Measurements from ENCODE around the gene MRPL57. TPM values are rescaled to one million over a fixed set of nuclear protein-coding genes. Genes with fewer than 3 reads are reported as not detected.
"Not testable (repeated sequence)": the region's sequence is repeated elsewhere in the genome, so short reads cannot be mapped to it uniquely, and the experiment has no call there.

MRPL57 gene
- total RNA-seq, 2 experiments from 2014 or later = 26.1 to 26.8 TPM

DNA sequence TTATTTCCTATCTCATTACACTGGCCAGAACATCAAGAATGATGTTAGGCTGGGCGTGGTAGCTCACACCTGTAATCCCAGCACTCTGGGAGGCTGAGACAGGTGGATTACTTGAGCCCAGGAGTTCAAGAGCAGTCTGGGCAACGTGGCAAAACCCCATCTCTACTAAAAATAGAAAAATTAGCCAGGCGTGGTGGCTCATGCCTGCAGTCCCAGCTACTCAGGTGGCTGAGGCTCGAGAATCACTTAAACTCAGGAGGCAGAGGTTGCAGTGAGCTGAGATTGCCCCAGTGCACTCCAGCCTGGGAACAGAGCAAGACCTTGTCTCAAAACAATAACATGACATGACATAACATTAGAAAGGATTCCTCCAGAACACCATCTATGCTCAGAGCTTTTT, 10.9 kb upstream of the MRPL57 start:
- not testable (repeated sequence) for H3K27me3 Mint-ChIP-seq, DNase-seq, H3K4me3 Mint-ChIP-seq, H3K4me1 Mint-ChIP-seq, H3K9me3 Mint-ChIP-seq, H3K27ac Mint-ChIP-seq
- H3K36me3 Mint-ChIP-seq = peaks cover 27% of the 10 kb centered on the region

DNA sequence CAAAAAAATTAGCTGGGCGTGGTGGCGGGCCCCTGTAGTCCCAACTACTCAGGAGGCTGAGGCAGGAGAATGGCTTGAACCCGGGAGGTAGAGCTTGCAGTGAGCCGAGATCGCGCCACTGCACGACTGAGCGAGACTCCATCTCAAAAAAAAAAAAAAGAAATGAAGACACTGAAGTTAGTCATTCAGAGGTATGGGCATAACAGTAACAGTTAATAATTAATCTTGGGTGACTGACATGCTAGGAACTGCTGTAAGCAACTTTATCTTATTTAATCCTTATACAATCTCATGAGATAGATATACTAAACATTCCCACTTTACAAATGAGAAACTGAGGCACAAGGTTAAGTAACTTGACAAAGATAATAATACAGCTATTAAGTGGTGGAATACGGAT, 5.0 kb upstream of the MRPL57 start:
- no peak for DNase-seq
- Mint-ChIP-seq H3K27ac (no peak overlapping the region), H3K9me3 (no peaks in the 10 kb centered on the region), H3K27me3 (no peaks in the 10 kb centered on the region), H3K4me1 (peaks cover 7% of the 10 kb centered on the region), H3K36me3 (peaks cover 48% of the 10 kb centered on the region), H3K4me3 (no peak overlapping the region)

DNA sequence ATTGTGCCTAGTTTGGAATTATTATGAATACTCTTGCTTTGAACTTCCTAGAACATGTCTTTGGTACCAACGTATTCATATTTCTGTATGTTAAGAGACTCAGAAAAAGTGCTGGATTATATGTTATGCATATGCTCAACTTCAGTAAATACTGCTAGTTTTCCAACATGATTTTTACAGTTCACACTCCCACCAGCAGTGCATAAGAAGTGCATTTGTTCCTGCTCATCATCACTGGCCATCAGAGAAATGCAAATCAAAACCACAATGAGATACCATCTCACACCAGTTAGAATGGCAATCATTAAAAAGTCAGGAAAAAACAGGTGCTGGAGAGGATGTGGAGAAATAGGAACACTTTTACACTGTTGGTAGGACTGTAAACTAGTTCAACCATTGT, 2.7 kb upstream of the MRPL57 start:
- Mint-ChIP-seq H3K4me1 (peaks cover 10% of the 10 kb centered on the region), H3K36me3 (peaks cover 55% of the 10 kb centered on the region)
- not testable (repeated sequence) for H3K27me3 Mint-ChIP-seq, DNase-seq, H3K27ac Mint-ChIP-seq, H3K9me3 Mint-ChIP-seq, H3K4me3 Mint-ChIP-seq

DNA sequence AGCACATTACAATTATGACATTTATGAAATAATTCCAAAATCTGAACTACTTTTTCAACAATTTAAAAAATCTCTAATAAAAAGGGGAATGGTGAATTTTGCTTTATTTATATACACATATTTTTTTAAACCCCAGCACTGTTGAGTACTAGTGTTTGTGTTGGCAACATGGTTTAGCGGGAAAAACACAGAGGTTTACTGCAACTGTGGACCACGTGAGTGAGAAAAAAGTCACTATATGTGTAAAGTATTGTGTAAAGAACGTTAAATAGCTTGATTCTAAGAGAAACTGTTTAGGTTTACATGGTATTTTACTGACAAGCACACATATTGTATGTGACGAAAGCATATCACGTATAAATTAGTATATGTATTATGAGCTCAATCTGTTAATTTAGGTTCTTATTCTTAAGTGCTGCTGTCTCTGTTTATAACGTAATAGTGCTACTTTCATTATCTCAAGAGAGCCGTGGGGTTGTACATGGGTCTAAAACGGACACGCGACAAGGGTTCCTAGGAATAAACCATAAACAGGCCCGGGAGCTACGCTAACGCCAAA, 723 bp upstream of the MRPL57 start:
- no peak for DNase-seq
- Mint-ChIP-seq H3K9me3 (no peaks in the 10 kb centered on the region), H3K27ac (peak overlapping the region; percentile 97), H3K4me3 (peak overlapping the region; percentile 96), H3K36me3 (peaks cover 43% of the 10 kb centered on the region), H3K27me3 (no peaks in the 10 kb centered on the region), H3K4me1 (peaks cover 15% of the 10 kb centered on the region)

DNA sequence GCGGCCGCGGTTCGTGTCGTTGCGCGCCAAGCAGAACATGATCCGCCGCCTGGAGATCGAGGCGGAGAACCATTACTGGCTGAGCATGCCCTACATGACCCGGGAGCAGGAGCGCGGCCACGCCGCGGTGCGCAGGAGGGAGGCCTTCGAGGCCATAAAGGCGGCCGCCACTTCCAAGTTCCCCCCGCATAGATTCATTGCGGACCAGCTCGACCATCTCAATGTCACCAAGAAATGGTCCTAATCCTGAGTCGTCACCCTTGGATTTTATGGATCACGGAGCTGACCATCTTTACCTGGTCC, 475 bp downstream of the MRPL57 start:
- DNase-seq = no peak
- Mint-ChIP-seq H3K27ac (peak overlapping the region; percentile 97), H3K27me3 (no peaks in the 10 kb centered on the region), H3K9me3 (no peaks in the 10 kb centered on the region), H3K36me3 (peaks cover 34% of the 10 kb centered on the region), H3K4me1 (peaks cover 15% of the 10 kb centered on the region), H3K4me3 (peak overlapping the region; percentile 96)

DNA sequence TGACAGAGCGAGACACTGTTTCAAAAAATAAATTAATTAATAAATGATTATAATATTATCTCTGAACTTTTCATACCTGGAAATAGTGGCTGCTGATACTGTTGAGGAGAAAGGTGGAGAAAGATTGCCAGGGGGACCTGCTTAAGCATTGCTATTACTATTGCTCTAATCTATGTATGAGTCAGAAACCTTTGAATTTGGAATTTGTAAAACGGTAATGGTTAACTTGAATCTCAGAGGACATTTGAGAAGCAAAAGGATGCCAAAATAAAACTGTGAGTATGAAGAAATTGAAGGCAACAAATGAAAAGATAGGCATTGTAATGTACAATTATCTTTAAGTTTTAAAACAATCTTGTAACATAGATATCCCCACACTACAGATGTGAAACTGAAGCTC, 5.2 kb downstream of the MRPL57 start:
- H3K4me1 Mint-ChIP-seq = peaks cover 9% of the 10 kb centered on the region

DNA sequence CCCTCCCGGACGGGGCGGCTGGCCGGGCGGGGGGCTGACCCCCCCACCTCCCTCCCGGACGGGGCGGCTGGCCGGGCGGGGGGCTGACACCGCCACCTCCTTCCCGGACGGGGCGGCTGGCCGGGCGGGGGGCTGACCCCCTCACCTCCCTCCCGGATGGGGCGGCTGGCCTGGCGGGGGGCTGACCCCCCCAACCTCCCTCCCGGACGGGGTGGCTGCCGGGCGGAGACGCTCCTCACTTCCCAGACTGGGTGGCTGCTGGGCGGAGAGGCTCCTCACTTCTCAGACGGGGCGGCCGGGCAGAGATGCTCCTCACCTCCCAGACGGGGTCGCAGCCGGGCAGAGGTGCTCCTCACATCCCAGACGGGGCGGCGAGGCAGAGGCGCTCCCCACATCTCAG, 10.0 kb downstream of the MRPL57 start:
- not testable (repeated sequence) for H3K27ac Mint-ChIP-seq, H3K9me3 Mint-ChIP-seq, H3K4me3 Mint-ChIP-seq, H3K27me3 Mint-ChIP-seq, H3K4me1 Mint-ChIP-seq, H3K36me3 Mint-ChIP-seq, DNase-seq

More for the DNA sequence above, 5.2 kb downstream of the MRPL57 start:
- Mint-ChIP-seq H3K4me3 (no peak overlapping the region), H3K9me3 (no peaks in the 10 kb centered on the region), H3K36me3 (peaks cover 18% of the 10 kb centered on the region), H3K27me3 (no peaks in the 10 kb centered on the region), H3K27ac (no peak overlapping the region)
- no peak for DNase-seq

DNA sequence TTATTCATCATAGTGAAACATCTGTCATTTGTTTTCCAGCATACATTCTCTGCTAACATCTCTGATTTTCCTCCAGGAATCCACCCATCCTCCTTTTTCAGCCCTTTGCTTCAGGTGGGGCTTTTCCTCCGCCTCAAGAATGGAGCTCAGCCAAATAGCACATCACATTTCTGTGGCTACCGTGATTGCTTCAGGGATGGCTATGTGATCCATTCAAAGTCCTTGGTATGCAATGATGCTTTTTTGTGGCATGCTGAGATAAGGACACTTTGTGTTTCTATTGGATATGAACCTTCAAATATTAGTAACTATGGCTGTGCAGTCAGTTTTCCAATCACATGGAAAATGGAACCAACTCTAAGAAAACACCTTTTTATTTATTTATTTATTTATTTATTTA, 18.3 kb downstream of the MRPL57 start:
- DNase-seq, H3K36me3 Mint-ChIP-seq, H3K27me3 Mint-ChIP-seq, H3K4me3 Mint-ChIP-seq, H3K9me3 Mint-ChIP-seq, H3K27ac Mint-ChIP-seq, H3K4me1 Mint-ChIP-seq: not testable (repeated sequence)

DNA sequence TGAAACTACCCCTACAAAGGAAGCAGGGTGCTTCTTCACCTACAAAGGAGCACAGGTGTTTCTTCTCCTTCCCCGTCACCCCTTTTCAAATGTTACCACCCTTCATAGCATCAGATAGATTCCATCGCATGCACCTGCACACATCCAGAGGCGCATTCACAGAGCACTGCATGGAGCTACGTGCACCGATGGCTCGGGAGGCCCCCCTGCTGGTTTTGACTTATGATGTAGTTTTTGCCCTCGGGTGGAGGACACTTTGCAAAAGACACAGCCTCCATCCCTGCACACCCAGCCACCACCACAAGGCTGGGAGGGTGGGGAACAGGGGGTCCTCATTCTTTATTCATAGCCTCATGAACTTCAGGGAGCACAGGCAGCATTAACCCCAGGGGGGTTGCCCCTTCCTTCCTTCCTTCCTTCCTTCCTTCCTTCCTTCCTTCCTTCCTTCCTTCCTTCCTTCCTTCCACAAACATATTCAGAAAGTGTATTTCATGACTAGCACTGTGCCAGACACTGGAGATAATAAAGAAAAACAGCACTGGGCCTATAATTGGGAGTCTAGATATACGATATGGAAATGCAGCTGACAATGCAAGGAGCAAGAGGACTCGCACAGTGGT, 21.3 kb downstream of the MRPL57 start:
- peaks cover 11% of the 10 kb centered on the region for H3K9me3 Mint-ChIP-seq
- not testable (repeated sequence) for DNase-seq, H3K4me1 Mint-ChIP-seq, H3K27ac Mint-ChIP-seq, H3K27me3 Mint-ChIP-seq, H3K36me3 Mint-ChIP-seq, H3K4me3 Mint-ChIP-seq

DNA sequence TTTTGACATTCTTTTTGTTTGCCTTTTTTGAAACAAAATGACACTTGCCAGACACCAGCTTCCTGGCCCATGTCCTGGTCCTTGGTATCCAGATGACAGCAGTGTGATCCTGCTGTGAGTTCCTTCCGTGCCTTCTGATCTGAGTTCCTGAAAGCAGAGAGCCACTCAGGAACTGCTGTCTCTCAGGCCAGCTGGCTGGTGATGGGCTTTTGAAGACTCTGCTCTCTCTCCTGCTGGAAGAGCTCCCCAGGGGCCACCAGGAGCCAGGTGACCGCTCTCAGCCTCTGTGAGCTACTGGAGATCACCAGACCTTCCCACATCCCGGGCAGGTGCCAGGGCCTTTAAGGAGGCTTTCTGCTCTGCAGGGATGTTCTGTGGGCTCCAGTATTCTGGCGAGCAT, 21.9 kb downstream of the MRPL57 start:
- not testable (repeated sequence) for H3K36me3 Mint-ChIP-seq, H3K27me3 Mint-ChIP-seq, H3K27ac Mint-ChIP-seq, H3K4me1 Mint-ChIP-seq, DNase-seq, H3K4me3 Mint-ChIP-seq
- H3K9me3 Mint-ChIP-seq = peaks cover 11% of the 10 kb centered on the region

DNA sequence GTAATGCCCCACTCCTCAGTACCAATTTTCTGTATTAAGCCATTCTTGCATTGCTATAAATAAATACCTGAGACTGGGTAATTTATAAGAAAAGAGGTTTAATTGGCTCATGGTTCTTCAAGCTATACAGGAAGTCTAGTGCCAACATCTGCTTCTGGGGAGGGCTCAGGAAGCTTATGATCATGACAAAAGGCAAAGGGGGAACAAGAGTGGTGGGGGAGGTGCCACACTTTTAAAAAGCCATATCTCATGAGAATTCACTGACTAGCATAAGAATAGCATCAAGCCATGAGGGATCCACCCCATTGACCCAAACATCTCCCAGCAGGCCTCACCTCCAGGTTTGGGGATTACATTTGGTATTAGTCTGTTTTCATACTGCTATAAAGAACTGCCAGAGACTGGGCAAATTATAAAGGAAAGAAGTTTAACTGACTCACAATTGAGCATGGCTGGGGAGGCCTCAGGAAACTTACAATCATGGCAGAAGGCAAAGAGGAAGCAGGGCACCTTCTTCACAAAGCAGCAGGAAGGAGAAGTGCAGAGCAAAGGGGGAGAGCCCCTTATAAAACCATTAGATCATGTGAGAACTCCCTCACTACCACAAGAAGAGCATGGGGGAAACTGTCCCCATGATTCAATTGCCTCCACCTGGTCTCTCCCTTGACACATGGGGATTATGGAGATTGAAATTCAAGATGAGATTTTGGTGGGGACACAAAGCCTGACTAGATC, 25.2 kb downstream of the MRPL57 start:
- H3K4me3 Mint-ChIP-seq, H3K36me3 Mint-ChIP-seq, H3K4me1 Mint-ChIP-seq, H3K27me3 Mint-ChIP-seq, H3K27ac Mint-ChIP-seq, DNase-seq: not testable (repeated sequence)
- peaks cover 11% of the 10 kb centered on the region for H3K9me3 Mint-ChIP-seq

DNA sequence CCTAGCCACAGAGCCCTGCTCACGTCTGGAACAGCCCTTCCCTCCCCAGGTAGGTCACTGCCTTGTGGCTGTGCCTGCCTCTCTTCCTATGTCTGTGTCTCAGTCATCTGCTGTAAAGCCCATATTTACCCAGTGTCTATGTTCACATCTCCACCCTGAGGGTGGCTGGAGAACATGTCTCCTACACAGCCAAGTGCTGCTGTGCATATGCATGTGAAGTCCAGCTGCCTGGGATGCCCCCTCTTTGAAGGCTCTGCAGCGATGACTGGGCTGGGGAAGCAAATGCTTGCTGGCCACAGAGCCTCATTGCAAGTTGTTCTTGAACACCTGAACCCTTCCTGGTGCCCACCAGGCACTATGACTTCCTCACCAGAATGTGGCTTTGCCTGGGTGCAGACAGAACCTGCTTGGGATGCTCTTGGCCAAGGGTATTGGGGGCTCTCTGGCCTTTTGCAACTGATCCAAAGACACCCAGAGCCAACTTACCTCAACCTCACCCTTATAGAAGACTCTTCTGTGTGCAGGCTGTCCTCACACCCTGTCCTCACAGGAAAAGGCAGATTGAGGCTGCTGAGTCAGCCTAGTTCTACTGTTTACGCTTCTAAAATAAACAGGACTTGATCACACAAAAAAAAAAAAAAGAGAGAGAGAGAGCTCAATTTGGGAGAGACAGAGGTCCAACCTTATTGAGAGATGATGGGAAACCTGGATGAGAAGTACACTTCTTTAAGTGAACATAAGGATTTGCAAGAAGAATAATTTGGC, 26.5 kb downstream of the MRPL57 start:
- no peak overlapping the region for H3K4me3 Mint-ChIP-seq
- H3K4me1 Mint-ChIP-seq = no peaks in the 10 kb centered on the region
- H3K9me3 Mint-ChIP-seq = peaks cover 11% of the 10 kb centered on the region
- DNase-seq = no peak
- no peaks in the 10 kb centered on the region for H3K36me3 Mint-ChIP-seq
- no peak overlapping the region for H3K27ac Mint-ChIP-seq
- H3K27me3 Mint-ChIP-seq = peaks cover 2% of the 10 kb centered on the region

DNA sequence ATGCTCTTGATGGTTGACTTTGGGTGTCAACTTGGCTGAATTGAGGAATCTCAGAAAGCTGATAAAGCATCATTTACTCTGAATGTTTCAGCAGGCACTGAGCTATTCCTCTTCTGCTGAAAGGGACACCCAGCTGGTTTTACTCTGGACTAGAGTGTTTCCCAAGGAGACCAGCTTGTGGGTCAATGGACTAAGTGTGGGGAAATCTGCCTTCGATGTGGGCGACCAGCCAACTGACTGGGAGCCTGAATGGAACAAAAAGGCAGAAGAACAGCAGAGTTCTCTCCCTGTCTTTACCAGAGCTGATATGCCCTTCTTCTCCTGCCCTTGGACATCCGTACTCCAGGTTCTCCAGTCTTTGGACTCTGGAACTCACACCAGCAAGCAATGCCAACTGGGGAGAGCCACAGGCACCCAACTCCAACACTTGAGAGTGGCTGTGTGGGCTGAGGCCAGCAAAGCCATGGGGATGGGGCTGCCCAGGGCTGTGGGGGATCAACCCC, 32.2 kb downstream of the MRPL57 start:
- no peak for DNase-seq
- no peaks in the 10 kb centered on the region for H3K4me1 Mint-ChIP-seq
- peaks cover 9% of the 10 kb centered on the region for H3K27me3 Mint-ChIP-seq
- peaks cover 5% of the 10 kb centered on the region for H3K36me3 Mint-ChIP-seq
- no peak overlapping the region for H3K4me3 Mint-ChIP-seq
- H3K27ac Mint-ChIP-seq = no peak overlapping the region
- H3K9me3 Mint-ChIP-seq = peaks cover 11% of the 10 kb centered on the region

DNA sequence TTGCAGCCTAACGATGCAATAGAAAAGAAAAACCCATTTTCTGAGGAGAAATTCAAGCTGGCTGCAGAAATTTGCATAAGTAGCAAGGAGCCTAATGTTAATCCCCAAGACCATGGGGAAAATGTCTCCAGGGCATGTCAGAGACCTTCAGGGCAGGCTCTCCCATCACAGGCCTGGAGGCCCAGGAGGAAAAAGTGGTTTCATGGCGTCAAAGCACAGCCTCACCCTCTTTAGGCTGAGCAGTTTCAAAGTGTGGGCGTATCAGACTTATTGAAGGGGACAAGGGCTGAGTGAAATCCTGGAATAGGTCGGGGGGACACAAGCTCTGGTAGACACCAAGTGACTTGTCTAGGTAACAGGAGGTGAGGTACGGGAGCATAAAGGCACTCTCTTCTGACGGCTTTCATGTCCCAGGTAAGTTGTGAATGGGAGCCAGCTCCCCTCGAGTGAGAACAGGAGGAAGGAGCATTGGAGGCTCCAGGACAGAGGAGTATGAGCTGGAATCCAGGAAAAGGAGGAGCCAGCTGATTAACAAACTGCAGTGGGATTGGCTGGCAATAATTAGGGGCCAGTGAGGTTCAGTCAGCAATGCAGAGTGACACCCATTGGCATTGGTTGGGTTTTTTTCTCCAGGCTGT, 35.8 kb downstream of the MRPL57 start:
- no peaks in the 10 kb centered on the region for H3K4me1 Mint-ChIP-seq
- no peak overlapping the region for H3K27ac Mint-ChIP-seq
- H3K36me3 Mint-ChIP-seq = peaks cover 5% of the 10 kb centered on the region
- H3K4me3 Mint-ChIP-seq = no peak overlapping the region
- H3K9me3 Mint-ChIP-seq = peaks cover 11% of the 10 kb centered on the region
- H3K27me3 Mint-ChIP-seq = peaks cover 12% of the 10 kb centered on the region
- DNase-seq = no peak

DNA sequence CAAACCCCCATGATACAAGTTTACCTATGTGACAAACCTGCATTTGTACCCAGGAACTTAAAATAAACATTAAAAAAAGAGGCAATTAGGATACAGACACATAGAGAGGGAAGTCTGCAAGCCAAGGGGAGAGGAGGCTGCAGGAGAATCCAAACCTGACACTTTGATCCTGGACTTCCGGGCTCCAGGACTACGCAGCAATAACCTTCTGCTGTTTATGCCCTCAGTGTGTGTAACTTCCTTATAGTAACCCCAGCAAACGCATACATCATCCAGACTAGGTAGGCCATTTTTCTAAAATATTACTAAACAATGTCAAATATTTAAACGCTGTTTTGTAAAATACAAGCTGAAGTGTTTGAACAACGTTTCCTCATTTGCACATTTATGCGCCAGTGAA, 39.0 kb downstream of the MRPL57 start:
- Mint-ChIP-seq H3K9me3 (peaks cover 11% of the 10 kb centered on the region), H3K4me1 (peaks cover 14% of the 10 kb centered on the region), H3K27me3 (peaks cover 12% of the 10 kb centered on the region)
- H3K27ac Mint-ChIP-seq, DNase-seq, H3K4me3 Mint-ChIP-seq, H3K36me3 Mint-ChIP-seq: not testable (repeated sequence)
